HG03175 (cell line): ENCODE data around the gene NRM.
"Not testable (repeated sequence)": the region's sequence is repeated elsewhere in the genome, so short reads cannot be mapped to it uniquely, and the experiment has no call there.

Experiments
- ATAC-seq: cut with Tn5 transposase; IDR thresholded peaks from one replicate; pipeline ENCODE4 v1.9.1; 2021; ENCODE audit warnings: mild to moderate bottlenecking, moderate library complexity; ENCODE audit not compliant: unreplicated experiment

The NRM gene

GRCh38 chr6:30720738-30721197, 30.0 kb upstream of the NRM start:
- no peak for ATAC-seq

GRCh38 chr6:30719791-30720737, 29.3 kb upstream of the NRM start, which contains the start of gene TUBB:
TUBB (plus strand) TSS chr6:30720352; CDS start chr6:30720507, 155 bp downstream.
- ATAC-seq, result peak; percentile 41

GRCh38 chr6:30719356-30719755, 28.6 kb upstream of the NRM start:
- no peak for ATAC-seq

GRCh38 chr6:30717845-30718720, 27.3 kb upstream of the NRM start:
- ATAC-seq, result not testable (repeated sequence)

- peak; percentile 67 for ATAC-seq
Measured at GRCh38 chr6:30717129-30717844, 26.5 kb upstream of the NRM start, which contains the start of gene MDC1. MDC1 (minus strand) TSS chr6:30717281; CDS start chr6:30715175, 2,106 bp downstream.

- ATAC-seq, result no peak
Measured at GRCh38 chr6:30716879-30717128, 26.0 kb upstream of the NRM start.

GRCh38 chr6:30714263-30714662, 23.5 kb upstream of the NRM start:
- ATAC-seq, result no peak

- no peak for ATAC-seq
Measured at GRCh38 chr6:30712441-30712945, 21.7 kb upstream of the NRM start.

GRCh38 chr6:30711758-30712380, 21.1 kb upstream of the NRM start:
- no peak for ATAC-seq

- ATAC-seq, result no peak
Measured at GRCh38 chr6:30709101-30709868, 18.5 kb upstream of the NRM start.

GRCh38 chr6:30707281-30707850, 16.6 kb upstream of the NRM start:
- ATAC-seq, result no peak

- no peak for ATAC-seq
Measured at GRCh38 chr6:30705620-30706019, 14.8 kb upstream of the NRM start.

- ATAC-seq, result no peak
Measured at GRCh38 chr6:30703821-30704220, 13.0 kb upstream of the NRM start.

GRCh38 chr6:30703011-30703410, 12.2 kb upstream of the NRM start:
- ATAC-seq, result no peak

- ATAC-seq, result no peak
Measured at GRCh38 chr6:30700340-30700739, 9.6 kb upstream of the NRM start.

- ATAC-seq, result no peak
Measured at GRCh38 chr6:30696432-30696831, 5.6 kb upstream of the NRM start.

GRCh38 chr6:30691208-30691847, 544 bp upstream of the NRM start:
- no peak for ATAC-seq

- no peak for ATAC-seq
Measured at GRCh38 chr6:30689985-30690384, 799 bp downstream of the NRM start.
